GM12864 (cell line): ENCODE data around the gene KCTD12.

Experiments used
- DNase-seq: peaks from one replicate; pipeline ENCODE4 v3.0.0-alpha.2; 2011; ENCODE audit warnings: low read depth
- H3K4me3 ChIP-seq: 2 replicates; pipeline ENCODE4 v1.5.1; 2011; ENCODE audit warnings: mild to moderate bottlenecking, low read depth, low read length, control low read depth
- TF ChIP-seq, protein P1 (sequence below): IDR thresholded peaks from 2 replicates; pipeline ENCODE4 v1.5.1; 2011; ENCODE audit warnings: low read depth, mild to moderate bottlenecking, moderate library complexity, low read length, control low read depth, inconsistent platforms; ENCODE audit errors: missing control alignments

KCTD12 gene

GRCh38 chr13:76887076-76887563, 915 bp upstream of the KCTD12 start:
- H3K4me3 ChIP-seq = peak overlapping the region; percentile 76
- no peak for DNase-seq
- TF ChIP-seq, protein P1, sequence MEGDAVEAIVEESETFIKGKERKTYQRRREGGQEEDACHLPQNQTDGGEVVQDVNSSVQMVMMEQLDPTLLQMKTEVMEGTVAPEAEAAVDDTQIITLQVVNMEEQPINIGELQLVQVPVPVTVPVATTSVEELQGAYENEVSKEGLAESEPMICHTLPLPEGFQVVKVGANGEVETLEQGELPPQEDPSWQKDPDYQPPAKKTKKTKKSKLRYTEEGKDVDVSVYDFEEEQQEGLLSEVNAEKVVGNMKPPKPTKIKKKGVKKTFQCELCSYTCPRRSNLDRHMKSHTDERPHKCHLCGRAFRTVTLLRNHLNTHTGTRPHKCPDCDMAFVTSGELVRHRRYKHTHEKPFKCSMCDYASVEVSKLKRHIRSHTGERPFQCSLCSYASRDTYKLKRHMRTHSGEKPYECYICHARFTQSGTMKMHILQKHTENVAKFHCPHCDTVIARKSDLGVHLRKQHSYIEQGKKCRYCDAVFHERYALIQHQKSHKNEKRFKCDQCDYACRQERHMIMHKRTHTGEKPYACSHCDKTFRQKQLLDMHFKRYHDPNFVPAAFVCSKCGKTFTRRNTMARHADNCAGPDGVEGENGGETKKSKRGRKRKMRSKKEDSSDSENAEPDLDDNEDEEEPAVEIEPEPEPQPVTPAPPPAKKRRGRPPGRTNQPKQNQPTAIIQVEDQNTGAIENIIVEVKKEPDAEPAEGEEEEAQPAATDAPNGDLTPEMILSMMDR = no peak

GRCh38 chr13:76886005-76886291, 257 bp downstream of the KCTD12 start:
- TF ChIP-seq, protein P1 = no peak

DNA sequence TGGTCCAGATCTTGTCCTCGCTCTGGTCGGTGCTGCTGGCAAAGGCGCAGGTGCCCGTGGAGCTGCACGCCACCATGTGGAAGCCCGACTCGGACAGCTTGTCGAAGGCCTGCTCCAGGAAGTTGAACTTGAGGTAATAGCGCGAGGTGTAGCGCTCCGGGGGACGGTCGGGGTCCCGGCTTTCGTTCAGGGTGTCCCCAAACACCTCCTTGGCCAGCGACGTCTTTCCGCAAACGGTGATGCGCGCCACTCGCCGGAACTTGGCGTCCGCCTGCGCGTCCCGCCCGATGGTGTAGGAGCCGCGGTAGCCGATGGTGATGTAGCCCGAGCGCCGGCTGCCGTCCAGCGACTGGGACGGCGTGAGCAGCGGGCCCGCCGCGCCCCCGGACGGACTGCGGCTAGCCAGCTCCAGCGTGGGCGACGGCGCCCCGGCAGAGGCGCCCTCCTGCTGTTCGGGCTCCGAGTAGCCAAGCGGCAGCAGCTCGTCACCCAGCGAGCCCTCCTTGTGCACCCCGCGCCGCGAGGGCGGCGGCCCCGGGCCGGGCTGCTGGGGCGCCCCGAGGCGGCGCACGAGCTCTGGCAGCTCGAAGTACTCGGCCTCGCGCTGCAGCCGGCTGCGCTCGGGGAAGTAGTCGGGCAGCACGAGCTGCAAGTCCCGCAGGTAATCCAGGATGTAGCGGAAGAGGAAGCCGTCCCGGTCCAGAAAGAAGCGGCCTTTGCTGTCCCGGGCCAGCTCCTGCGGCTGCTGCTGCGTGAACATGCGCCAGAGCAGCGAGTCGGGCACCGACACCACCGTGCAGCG, 801 bp downstream of the KCTD12 start:
- TF ChIP-seq, protein P1 = peak; percentile 47
- no peak for DNase-seq
- H3K4me3 ChIP-seq = peak overlapping the region; percentile 76

More at GRCh38 chr13:76886005-76886291, 257 bp downstream of the KCTD12 start:
- peak overlapping the region; percentile 76 for H3K4me3 ChIP-seq
- DNase-seq = no peak

GRCh38 chr13:76884907-76885202, 1.4 kb downstream of the KCTD12 start:
- TF ChIP-seq, protein P1 = no peak

GRCh38 chr13:76884186-76884906, 1.9 kb downstream of the KCTD12 start:
- no peak for DNase-seq
- H3K4me3 ChIP-seq = peak overlapping the region; percentile 76
- TF ChIP-seq, protein P1 = peak; percentile 77

More at GRCh38 chr13:76884907-76885202, 1.4 kb downstream of the KCTD12 start:
- H3K4me3 ChIP-seq = peak overlapping the region; percentile 76
- DNase-seq = no peak

- H3K4me3 ChIP-seq = peak overlapping the region; percentile 76; the same call in 1 of the 2 replicates
Measured at GRCh38 chr13:76883236-76883635, 3.0 kb downstream of the KCTD12 start.

More at GRCh38 chr13:76883236-76883635, 3.0 kb downstream of the KCTD12 start:
- DNase-seq = no peak
- TF ChIP-seq, protein P1 = no peak
